Stimulated activated effector memory CD8-positive, alpha-beta T cell treated with anti-CD3 and anti-CD28 coated beads, Interleukin-12 subunit alpha, Interleukin-12 subunit beta, amount 100 ng/mL, for 72 hours (primary cell): Measurements from ENCODE around the gene TCEAL5.
"Not testable (repeated sequence)": the region's sequence is repeated elsewhere in the genome, so short reads cannot be mapped to it uniquely, and the experiment has no call there.

Source experiments
- ATAC-seq: fragments of 150-1000 bp; cut with Tn5 transposase; 2 replicates; pipeline ENCODE4 v1.10.0; 2021
- DNase-seq, 2 donors: peaks; one replicate each; pipeline ENCODE4 v3.0.0; 2021 to 2022; ENCODE audit warnings: low spot score in 2 of 2
- H3K27ac Mint-ChIP-seq: one replicate; pipeline ENCODE4 v1.8.0; 2022; ENCODE audit warnings: mild to moderate bottlenecking, mixed read lengths
- H3K36me3 Mint-ChIP-seq: one replicate; pipeline ENCODE4 v1.8.0; 2022; ENCODE audit warnings: mild to moderate bottlenecking, mixed read lengths
- H3K4me1 Mint-ChIP-seq: one replicate; pipeline ENCODE4 v1.8.0; 2022; ENCODE audit warnings: mixed read lengths
- H3K4me3 Mint-ChIP-seq: one replicate; pipeline ENCODE4 v1.8.0; 2022; ENCODE audit warnings: mild to moderate bottlenecking, mixed read lengths
- H3K9me3 Mint-ChIP-seq: one replicate; pipeline ENCODE4 v1.8.0; 2022; ENCODE audit warnings: mixed read lengths

Gene TCEAL5

DNA sequence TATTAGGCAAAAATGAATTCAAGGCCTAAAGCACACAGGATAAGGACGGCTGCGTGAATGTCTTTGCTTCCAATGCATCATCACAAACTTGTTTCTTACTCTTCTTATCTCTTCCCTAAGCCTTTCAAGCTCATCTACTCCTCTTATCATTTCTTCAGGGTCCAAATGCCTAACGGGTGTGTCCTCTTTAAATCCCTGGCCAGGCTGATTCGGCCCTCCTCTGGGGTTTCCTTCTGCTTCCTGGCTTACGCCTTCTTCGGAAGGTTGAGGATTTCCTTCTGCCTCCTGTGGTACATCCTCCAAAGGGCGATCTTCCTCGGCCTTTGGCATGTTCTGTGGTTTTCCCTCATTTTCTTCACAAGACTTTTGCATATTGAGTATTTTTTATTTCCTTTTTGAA lies 22.9 kb downstream of the TCEAL5 start:
- no peak for ATAC-seq
- H3K9me3 Mint-ChIP-seq, result no peaks in the 10 kb centered on the region

GRCh38 chrX:103250977-103251376 lies 25.6 kb downstream of the TCEAL5 start:
- Mint-ChIP-seq H3K4me1 (peaks cover 19% of the 10 kb centered on the region), H3K4me3 (no peak overlapping the region), H3K27ac (no peak overlapping the region), H3K36me3 (peaks cover 6% of the 10 kb centered on the region), H3K9me3 (no peaks in the 10 kb centered on the region)
- DNase-seq (no peak), ATAC-seq (no peak)

More for the DNA sequence above, 22.9 kb downstream of the TCEAL5 start:
- H3K4me1 Mint-ChIP-seq, result peaks cover 19% of the 10 kb centered on the region
- peak overlapping the region; percentile 94 for H3K27ac Mint-ChIP-seq
- DNase-seq, result no peak
- H3K4me3 Mint-ChIP-seq, result peak overlapping the region; percentile 93
- H3K36me3 Mint-ChIP-seq, result peaks cover 6% of the 10 kb centered on the region

GRCh38 chrX:103249805-103250204 lies 26.7 kb downstream of the TCEAL5 start:
- Mint-ChIP-seq H3K36me3 (peaks cover 6% of the 10 kb centered on the region), H3K27ac (no peak overlapping the region), H3K4me1 (peaks cover 14% of the 10 kb centered on the region), H3K4me3 (no peak overlapping the region), H3K9me3 (no peaks in the 10 kb centered on the region)
- ATAC-seq (no peak), DNase-seq (no peak)

GRCh38 chrX:103248553-103248952 lies 28.0 kb downstream of the TCEAL5 start:
- Mint-ChIP-seq H3K4me1 (peaks cover 2% of the 10 kb centered on the region), H3K4me3 (no peak overlapping the region), H3K36me3 (no peaks in the 10 kb centered on the region), H3K9me3 (no peaks in the 10 kb centered on the region), H3K27ac (no peak overlapping the region)
- no peak for DNase-seq
- ATAC-seq, result no peak

- no peaks in the 10 kb centered on the region for H3K9me3 Mint-ChIP-seq
- no peaks in the 10 kb centered on the region for H3K36me3 Mint-ChIP-seq
- ATAC-seq (no peak), DNase-seq (no peak)
- H3K4me3 Mint-ChIP-seq, result no peak overlapping the region
- H3K4me1 Mint-ChIP-seq, result no peaks in the 10 kb centered on the region
- H3K27ac Mint-ChIP-seq, result no peak overlapping the region
Observed at GRCh38 chrX:103240155-103240554, 36.4 kb downstream of the TCEAL5 start.

- Mint-ChIP-seq H3K4me1 (no peaks in the 10 kb centered on the region), H3K9me3 (no peaks in the 10 kb centered on the region), H3K4me3 (no peak overlapping the region), H3K27ac (no peak overlapping the region), H3K36me3 (no peaks in the 10 kb centered on the region)
- ATAC-seq, result no peak
- no peak for DNase-seq
Observed at GRCh38 chrX:103236296-103236695, 40.3 kb downstream of the TCEAL5 start.

GRCh38 chrX:103235608-103236007 lies 40.9 kb downstream of the TCEAL5 start:
- not testable (repeated sequence) for DNase-seq, ATAC-seq, H3K4me3 Mint-ChIP-seq, H3K9me3 Mint-ChIP-seq, H3K4me1 Mint-ChIP-seq, H3K27ac Mint-ChIP-seq, H3K36me3 Mint-ChIP-seq

- no peak overlapping the region for H3K27ac Mint-ChIP-seq
- H3K4me3 Mint-ChIP-seq, result no peak overlapping the region
- DNase-seq, result no peak
- no peaks in the 10 kb centered on the region for H3K36me3 Mint-ChIP-seq
- ATAC-seq, result no peak
- no peaks in the 10 kb centered on the region for H3K9me3 Mint-ChIP-seq
- no peaks in the 10 kb centered on the region for H3K4me1 Mint-ChIP-seq
Observed at GRCh38 chrX:103234869-103235268, 41.7 kb downstream of the TCEAL5 start.

GRCh38 chrX:103233263-103233662 lies 43.3 kb downstream of the TCEAL5 start:
- Mint-ChIP-seq H3K27ac (no peak overlapping the region), H3K36me3 (no peaks in the 10 kb centered on the region), H3K9me3 (no peaks in the 10 kb centered on the region), H3K4me3 (no peak overlapping the region), H3K4me1 (no peaks in the 10 kb centered on the region)
- DNase-seq, result no peak
- no peak for ATAC-seq

DNA sequence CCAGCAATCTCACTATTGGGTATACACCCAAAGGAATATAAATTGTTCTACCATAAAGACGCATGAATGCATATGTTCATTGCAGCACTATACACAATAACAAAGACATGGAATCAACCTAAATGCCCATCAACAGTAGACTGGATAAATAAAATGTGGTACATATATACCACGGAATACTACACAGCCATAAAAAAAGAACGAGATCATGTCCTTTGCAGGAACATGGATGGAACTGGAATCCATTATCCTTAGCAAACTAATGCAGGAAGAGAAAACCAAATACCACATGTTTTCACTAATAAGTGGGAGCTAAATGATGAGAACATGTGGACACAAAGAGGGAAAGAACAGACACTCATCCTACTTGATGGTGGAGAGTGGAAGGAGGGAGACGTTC lies 50.6 kb downstream of the TCEAL5 start:
- H3K4me3 Mint-ChIP-seq, DNase-seq, H3K9me3 Mint-ChIP-seq, H3K27ac Mint-ChIP-seq, H3K36me3 Mint-ChIP-seq, ATAC-seq, H3K4me1 Mint-ChIP-seq: not testable (repeated sequence)
